RKO (cell line): ENCODE results near the gene CADM2.
"Not testable (repeated sequence)": the region's sequence is repeated elsewhere in the genome, so short reads cannot be mapped to it uniquely, and the experiment has no call there.

ENCODE experiments used
- DNase-seq: peaks from one replicate; pipeline ENCODE4 v3.0.0-alpha.2; 2016; ENCODE audit warnings: low spot score

Gene CADM2

GRCh38 chr3:85481411-85482212, 522.8 kb downstream of the CADM2 start:
- no peak for DNase-seq

DNA sequence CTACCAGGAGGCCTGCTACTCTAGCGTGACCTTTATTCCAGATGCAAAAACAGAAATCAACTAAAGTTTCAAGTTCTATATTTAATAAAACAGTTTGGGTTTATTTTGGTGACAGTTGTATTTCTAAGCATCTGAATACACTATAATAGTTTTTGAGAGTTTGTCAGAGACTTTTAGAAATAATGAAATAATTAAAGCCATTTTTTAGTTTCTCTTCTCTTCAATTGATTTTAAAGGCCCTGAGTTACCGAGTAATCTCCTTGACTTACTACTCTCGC, 523.4 kb downstream of the CADM2 start:
- DNase-seq = no peak

- DNase-seq = no peak
Measured at GRCh38 chr3:85483986-85484385, 525.2 kb downstream of the CADM2 start.

GRCh38 chr3:85487375-85487774, 528.6 kb downstream of the CADM2 start:
- no peak for DNase-seq

- no peak for DNase-seq
Measured at GRCh38 chr3:85495602-85496001, 536.8 kb downstream of the CADM2 start.

- no peak for DNase-seq
Measured at GRCh38 chr3:85498177-85498576, 539.4 kb downstream of the CADM2 start.

DNA sequence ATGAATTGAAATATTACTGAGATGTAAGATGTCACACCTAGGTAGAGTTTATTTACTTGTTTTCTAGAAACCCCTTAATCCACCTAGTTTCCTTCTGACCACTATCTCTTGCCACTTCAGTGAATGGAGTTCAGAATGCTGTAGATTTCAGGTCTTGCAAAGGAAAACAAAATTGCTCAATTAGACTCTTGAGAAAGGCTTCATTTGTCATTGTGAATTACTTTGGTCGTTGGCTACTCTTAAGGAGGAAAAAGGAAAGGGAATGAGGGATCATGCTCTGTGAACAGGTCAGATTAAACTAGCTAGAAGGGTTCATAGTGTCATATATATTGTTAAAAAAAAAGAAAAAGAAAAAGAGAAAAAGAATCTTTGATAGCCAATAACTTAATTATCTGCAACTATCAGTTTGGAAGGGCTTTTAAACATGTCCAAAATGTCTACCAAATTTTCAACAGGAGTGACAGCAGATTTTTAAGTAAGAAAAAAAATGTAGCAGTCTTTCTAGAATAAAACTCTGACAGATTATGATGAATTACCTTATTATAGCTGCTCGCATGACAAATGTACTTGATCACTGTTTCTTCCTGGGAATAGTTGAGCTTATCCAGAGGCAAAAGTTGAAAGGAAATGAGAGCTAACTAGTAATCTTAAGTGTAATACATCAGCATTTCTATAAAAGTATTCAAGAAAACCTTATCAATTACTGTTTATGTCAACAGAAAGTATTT, 543.5 kb downstream of the CADM2 start:
- no peak for DNase-seq

- not testable (repeated sequence) for DNase-seq
Measured at GRCh38 chr3:85504129-85504784, 545.5 kb downstream of the CADM2 start.

- not testable (repeated sequence) for DNase-seq
Measured at GRCh38 chr3:85504785-85505511, 546.2 kb downstream of the CADM2 start.

GRCh38 chr3:85507052-85507451, 548.3 kb downstream of the CADM2 start:
- not testable (repeated sequence) for DNase-seq

GRCh38 chr3:85508659-85509058, 549.9 kb downstream of the CADM2 start:
- DNase-seq = no peak

GRCh38 chr3:85516146-85516545, 557.4 kb downstream of the CADM2 start:
- DNase-seq = no peak

DNA sequence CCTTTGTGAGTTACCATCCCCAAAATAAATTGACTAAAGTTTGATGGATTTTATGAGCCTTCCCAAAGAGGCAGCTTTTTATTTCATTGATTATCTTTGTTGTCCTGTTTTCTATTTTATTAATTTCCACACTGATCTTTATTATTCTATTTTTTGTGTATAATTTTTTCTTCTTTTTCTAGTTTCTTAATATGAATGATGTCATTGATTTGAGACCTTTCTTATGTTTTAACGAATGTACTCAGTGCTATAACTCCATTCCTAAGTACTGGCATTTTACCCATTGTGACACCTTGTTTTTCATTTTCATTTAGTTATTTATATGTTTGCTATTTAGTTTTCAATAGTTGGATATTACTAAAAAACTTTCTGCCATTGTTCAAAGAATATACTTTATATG, 565.3 kb downstream of the CADM2 start:
- no peak for DNase-seq

GRCh38 chr3:85525264-85525663, 566.5 kb downstream of the CADM2 start:
- DNase-seq = no peak

- DNase-seq = no peak
Measured at GRCh38 chr3:85533586-85533985, 574.8 kb downstream of the CADM2 start.

DNA sequence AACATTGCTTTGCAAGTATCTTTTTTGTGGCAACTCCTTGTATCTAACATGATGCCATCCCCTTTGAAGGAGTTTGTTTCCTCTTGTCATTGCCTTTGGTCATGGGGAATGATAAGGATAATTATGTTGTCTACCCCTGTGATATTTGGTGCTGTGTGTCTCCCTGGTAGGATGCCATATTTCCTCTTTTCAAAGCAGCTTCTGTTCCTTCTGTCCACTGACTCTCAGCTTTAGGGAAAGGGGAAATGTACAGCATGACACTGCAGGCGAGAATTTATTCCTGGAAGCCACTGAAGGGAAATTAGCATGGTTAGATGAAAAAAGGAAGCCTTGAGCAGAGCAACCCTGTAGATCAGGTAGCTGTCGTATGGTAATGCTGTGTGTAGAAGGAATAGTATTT, 576.7 kb downstream of the CADM2 start:
- no peak for DNase-seq

DNA sequence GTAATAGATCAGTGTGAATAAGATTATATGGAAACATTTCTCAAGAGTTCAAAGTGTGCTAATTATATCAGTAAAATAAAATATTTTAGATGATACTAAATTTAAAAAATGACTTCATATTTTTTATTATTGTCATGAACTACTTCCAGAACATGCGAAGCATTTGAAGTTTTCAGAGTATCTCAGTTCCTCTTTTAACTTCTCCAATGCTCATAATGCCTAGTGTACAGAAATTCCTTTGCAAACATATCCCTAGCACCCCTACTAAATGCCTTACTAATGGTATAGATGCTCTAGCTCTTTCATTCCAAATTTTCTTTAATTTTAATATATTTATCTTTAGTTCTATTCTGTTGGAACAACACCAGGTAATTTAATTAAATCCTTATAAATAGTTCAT, 580.4 kb downstream of the CADM2 start:
- DNase-seq = no peak

- no peak for DNase-seq
Measured at GRCh38 chr3:85554153-85554552, 595.4 kb downstream of the CADM2 start.

DNA sequence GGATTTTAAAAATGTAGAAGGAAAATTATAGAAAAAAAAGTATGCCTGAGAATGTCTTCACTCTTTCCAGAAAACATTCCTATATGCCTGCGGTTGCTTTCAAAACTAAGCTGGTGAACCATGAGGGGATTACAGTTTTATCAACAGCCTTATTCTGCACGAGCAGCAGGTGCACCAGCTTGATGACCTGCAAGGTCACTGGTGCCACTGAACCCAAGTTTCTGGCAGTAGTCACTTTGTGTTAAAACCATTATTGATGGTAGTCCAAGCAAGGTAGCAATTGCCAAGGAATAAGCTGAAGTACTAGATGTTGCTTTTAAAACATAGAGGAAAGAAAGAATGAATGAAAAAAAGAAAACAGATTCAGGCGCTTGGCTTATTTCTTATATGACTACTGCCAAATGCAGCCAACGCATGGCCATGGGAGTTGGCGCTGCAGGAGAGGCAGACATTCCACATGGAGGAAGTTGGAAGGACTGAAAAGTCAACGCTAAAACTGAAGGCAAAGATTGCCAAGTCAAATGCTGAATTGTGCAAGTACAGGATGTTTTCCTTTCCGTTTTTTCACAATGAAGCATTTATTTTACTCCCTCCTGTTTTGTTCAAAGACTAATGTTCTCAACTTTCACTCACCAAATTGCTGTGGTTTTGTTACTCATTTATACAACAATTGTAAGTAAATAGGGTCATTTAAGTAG, 601.4 kb downstream of the CADM2 start:
- no peak for DNase-seq

DNA sequence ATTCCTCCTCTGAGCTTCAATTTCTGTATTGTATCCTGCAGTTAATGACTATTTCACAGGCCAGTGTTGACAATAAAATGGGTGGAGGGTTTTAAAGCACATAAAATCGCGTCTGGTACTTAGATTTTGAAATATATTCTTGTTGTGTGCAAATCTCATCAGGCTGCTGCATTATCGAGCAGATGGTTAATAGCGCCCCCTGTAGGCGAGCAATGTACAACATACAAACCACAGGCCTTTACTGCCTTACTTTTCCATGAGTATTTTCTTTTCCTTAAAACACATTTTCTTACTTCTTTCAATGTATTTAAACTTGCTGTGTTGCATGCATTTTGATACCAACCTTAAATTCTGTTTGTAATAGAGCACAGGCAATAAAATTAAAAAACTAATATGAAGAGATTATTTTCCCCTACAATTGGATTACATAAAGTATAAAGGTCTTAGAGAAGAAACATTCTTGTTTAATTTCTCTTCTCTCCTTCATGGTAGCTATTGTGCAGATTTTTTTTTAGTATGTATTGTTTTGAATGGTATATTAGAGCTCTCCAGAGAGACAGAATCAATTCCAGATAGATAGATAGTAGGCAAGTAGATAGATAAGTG, 608.4 kb downstream of the CADM2 start:
- DNase-seq = peak; percentile 63

- DNase-seq = no peak
Measured at GRCh38 chr3:85570819-85571218, 612.0 kb downstream of the CADM2 start.

DNA sequence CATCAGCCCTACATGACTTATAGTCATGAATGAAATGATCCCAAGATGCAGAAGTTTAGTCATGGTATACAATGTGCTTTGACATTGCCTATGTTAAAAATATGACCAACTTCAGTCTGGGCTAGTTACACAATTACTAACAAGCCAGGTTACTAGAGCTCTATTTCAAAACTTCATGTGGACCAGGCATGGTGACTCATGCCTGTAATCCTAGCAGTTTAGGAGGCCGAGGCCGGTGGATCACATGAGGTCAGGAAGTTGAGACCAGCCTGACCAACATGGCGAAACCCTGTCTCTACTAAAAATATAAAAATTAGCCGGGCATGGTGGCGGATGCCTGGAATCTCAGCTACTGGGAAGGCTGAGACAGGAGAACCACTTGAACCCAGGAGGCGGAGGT, 613.0 kb downstream of the CADM2 start:
- DNase-seq = peak; percentile 2
